ENCODE results near the gene SEC61B.

Gene SEC61B

DNA sequence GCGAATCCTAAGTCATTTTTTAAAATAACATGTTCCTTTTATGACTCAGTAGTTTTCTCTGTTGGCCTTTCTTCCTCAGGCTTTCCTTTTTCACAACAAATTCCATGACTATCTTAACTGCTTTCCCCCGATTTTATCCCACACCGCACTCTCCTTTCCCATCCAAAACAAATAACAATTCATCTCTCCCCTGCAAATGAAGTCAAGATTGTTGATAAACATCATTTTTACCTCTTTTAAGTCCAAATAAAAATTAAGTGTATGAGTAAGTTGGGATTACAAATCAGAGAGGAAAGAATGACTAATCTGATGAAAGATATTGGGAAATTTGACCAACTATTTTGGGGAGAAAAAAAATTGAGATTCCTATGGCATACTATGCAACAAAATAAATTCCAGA, 47.3 kb downstream of the SEC61B start:
- no peak for DNase-seq (ENCODE audit: low read depth in 1 of 2, low spot score in 1 of 2)
- H3K27ac ChIP-seq (replicated peaks), result no peak overlapping the region
- no peaks in the 10 kb centered on the region for H3K27me3 ChIP-seq (ENCODE audit: insufficient read depth, poor library complexity, severe bottlenecking)
- H3K4me3 ChIP-seq (replicated peaks; ENCODE audit: insufficient read depth, low read length), result no peak overlapping the region
- TF ChIP-seq POLR2AphosphoS5 (IDR thresholded peaks at IDR 0.05; ENCODE audit: low read depth) (no peak), GABPA (IDR thresholded peaks at IDR 0.05; ENCODE audit: low read depth) (no peak), CTCF (IDR thresholded peaks at IDR 0.05; ENCODE audit: insufficient read depth, low read length) (no peak), SPI1 (IDR thresholded peaks at IDR 0.05; ENCODE audit: borderline replicate concordance, low read depth) (no peak)
- TF ChIP-seq, protein P1, sequence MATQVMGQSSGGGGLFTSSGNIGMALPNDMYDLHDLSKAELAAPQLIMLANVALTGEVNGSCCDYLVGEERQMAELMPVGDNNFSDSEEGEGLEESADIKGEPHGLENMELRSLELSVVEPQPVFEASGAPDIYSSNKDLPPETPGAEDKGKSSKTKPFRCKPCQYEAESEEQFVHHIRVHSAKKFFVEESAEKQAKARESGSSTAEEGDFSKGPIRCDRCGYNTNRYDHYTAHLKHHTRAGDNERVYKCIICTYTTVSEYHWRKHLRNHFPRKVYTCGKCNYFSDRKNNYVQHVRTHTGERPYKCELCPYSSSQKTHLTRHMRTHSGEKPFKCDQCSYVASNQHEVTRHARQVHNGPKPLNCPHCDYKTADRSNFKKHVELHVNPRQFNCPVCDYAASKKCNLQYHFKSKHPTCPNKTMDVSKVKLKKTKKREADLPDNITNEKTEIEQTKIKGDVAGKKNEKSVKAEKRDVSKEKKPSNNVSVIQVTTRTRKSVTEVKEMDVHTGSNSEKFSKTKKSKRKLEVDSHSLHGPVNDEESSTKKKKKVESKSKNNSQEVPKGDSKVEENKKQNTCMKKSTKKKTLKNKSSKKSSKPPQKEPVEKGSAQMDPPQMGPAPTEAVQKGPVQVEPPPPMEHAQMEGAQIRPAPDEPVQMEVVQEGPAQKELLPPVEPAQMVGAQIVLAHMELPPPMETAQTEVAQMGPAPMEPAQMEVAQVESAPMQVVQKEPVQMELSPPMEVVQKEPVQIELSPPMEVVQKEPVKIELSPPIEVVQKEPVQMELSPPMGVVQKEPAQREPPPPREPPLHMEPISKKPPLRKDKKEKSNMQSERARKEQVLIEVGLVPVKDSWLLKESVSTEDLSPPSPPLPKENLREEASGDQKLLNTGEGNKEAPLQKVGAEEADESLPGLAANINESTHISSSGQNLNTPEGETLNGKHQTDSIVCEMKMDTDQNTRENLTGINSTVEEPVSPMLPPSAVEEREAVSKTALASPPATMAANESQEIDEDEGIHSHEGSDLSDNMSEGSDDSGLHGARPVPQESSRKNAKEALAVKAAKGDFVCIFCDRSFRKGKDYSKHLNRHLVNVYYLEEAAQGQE (IDR thresholded peaks at IDR 0.05; ENCODE audit: insufficient replicate concordance, low read depth), result no peak

DNA sequence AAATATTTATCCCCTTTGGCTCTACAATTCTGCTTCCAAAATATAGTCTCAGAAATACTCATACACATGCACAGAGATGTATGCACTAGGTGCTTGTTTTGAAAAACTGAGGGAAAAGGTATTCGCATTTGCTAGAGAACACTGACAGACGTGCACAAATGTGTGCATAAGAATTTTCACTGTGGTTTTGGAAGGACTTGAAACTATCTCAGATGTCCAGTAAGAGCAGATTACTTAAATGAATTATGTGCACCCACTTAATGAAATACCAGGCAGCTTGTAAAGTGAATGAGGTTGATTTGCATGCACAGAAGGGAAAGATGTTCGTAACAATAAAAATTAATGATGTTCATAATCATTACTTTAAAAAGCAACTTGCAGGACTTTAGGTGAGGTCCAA, 48.4 kb downstream of the SEC61B start:
- Histone ChIP-seq H3K27me3 (ENCODE audit: insufficient read depth, poor library complexity, severe bottlenecking) (no peaks in the 10 kb centered on the region), H3K4me3 (replicated peaks; ENCODE audit: insufficient read depth, low read length) (no peak overlapping the region), H3K27ac (replicated peaks) (no peak overlapping the region)
- DNase-seq (ENCODE audit: low read depth in 1 of 2, low spot score in 1 of 2), result no peak
- TF ChIP-seq, protein P1 (IDR thresholded peaks at IDR 0.05; ENCODE audit: insufficient replicate concordance, low read depth), result no peak
- no peak for TF ChIP-seq CTCF (IDR thresholded peaks at IDR 0.05; ENCODE audit: insufficient read depth, low read length)
- no peak for TF ChIP-seq POLR2AphosphoS5 (IDR thresholded peaks at IDR 0.05; ENCODE audit: low read depth)
- no peak for TF ChIP-seq GABPA (IDR thresholded peaks at IDR 0.05; ENCODE audit: low read depth)
- no peak for TF ChIP-seq SPI1 (IDR thresholded peaks at IDR 0.05; ENCODE audit: borderline replicate concordance, low read depth)

GRCh38 chr9:99272836-99273235, 50.8 kb downstream of the SEC61B start:
- no peak for DNase-seq (ENCODE audit: low read depth in 1 of 2, low spot score in 1 of 2)
- no peaks in the 10 kb centered on the region for H3K27me3 ChIP-seq (ENCODE audit: insufficient read depth, poor library complexity, severe bottlenecking)
- TF ChIP-seq POLR2AphosphoS5 (IDR thresholded peaks at IDR 0.05; ENCODE audit: low read depth) (no peak), CTCF (IDR thresholded peaks at IDR 0.05; ENCODE audit: insufficient read depth, low read length) (no peak), SPI1 (IDR thresholded peaks at IDR 0.05; ENCODE audit: borderline replicate concordance, low read depth) (no peak), GABPA (IDR thresholded peaks at IDR 0.05; ENCODE audit: low read depth) (no peak)
- TF ChIP-seq, protein P1 (IDR thresholded peaks at IDR 0.05; ENCODE audit: insufficient replicate concordance, low read depth), result no peak
- H3K27ac ChIP-seq (replicated peaks), result no peak overlapping the region
- H3K4me3 ChIP-seq (replicated peaks; ENCODE audit: insufficient read depth, low read length), result no peak overlapping the region
